NT2/D1 (cell line): ENCODE data around the gene SGCD.

Source experiments
- SUZ12 ChIP-seq: IDR thresholded peaks from 2 replicates; pipeline ENCODE4 v1.6.1; 2011; ENCODE audit not compliant: insufficient read length, insufficient read depth; ENCODE audit errors: extremely low read depth
- YY1 ChIP-seq: IDR thresholded peaks from 2 replicates; pipeline ENCODE4 v1.6.1; 2011; ENCODE audit not compliant: insufficient read length, insufficient read depth
- ZNF274 ChIP-seq: IDR thresholded peaks from 2 replicates; pipeline ENCODE4 v1.6.1; 2011; ENCODE audit warnings: mild to moderate bottlenecking, low read depth, low read length

GRCh38 chr5:156799171-156799570, 472.2 kb downstream of the SGCD start:
- TF ChIP-seq YY1, result no peak
- no peak for TF ChIP-seq SUZ12
- no peak for TF ChIP-seq ZNF274
